ENCODE results near the gene TCF7. TPM values are rescaled to one million over a fixed set of nuclear protein-coding genes. Genes with fewer than 3 reads are reported as not detected.
"Not testable (repeated sequence)": the region's sequence is repeated elsewhere in the genome, so short reads cannot be mapped to it uniquely, and the experiment has no call there.

TCF7 gene
- total RNA-seq, 2 experiments from 2014 or later, result 24.4 to 25.6 TPM

DNA sequence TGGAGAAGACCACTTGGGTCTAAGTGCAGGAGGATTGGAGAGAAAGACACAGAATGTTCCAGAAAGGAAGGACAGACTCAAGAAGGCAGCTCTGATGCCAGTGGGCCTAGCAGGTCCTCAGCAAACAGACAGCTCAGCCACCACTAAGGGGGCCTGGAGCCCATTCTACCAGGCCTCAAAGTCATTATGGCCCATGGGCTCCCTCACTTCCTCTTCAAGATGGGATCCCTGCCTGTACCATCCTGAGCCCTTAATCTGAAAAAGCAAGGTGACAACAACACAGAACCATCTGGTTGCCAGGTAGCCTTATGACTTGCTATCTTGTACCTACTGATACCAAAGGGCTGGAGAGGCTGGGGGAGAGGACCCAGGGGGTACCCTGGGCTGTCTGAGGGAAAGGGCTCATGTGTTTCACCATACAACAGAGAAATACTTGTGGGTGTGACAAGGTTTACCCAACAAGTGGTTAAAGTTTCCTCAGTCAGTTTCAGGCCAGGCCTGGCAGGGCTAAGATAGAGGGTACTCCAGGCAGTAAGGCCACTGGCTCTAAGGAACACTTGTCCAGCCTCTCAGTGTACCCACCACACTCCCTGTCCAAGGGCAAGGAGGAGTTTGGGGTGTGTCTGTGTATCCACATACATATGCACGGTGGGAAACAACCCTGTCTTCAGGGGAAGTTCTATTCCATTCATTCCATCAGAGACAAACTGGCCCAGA lies 30.7 kb downstream of the TCF7 start:
- POLR2A ChIA-PET, result no interaction called here
- CTCF ChIA-PET, result interaction anchor here (0.6 to 11.6 kb wide), 14 partner anchors 10 to 129 kb away, joined by 3 to 208 read pairs (median 3); partner anchors contain the start of gene TCF7

DNA sequence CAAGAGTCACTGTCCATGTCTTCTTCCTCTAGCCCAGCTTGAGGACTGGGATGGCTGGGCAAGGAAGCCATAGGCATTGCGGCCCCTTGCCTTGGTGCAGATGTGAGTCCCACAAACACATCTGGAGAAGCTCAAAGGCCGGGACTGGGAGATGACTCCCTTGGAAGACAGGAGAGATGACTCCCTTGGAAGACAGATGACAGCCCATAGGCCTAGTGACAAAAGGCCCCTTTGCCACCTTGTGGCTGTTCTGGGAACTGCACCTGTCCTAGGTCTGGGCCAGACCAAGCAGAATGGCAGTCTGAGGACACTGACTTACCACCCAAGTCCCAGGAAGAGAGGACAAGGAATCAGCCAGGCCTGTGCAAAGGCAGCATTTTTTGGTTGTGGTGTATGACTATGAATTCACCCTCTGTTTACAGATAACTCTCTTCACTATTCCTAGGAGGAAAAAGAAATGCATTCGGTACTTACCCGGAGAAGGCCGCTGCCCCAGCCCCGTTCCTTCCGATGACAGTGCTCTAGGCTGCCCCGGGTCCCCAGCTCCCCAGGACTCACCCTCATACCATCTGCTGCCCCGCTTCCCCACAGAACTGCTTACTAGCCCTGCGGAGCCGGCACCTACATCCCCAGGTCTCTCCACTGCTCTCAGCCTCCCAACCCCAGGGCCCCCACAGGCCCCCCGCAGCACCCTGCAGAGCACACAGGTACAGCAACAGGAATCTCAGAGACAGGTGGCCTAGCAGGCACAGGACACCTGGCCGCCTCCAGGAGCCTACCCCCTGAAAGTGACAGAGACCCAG lies 31.5 kb downstream of the TCF7 start:
- ChIA-PET POLR2A (no interaction called here), CTCF (interaction anchor here (0.6 to 11.6 kb wide), 15 partner anchors 10 to 129 kb away, joined by 3 to 208 read pairs (median 3); partner anchors contain the start of gene TCF7)

DNA sequence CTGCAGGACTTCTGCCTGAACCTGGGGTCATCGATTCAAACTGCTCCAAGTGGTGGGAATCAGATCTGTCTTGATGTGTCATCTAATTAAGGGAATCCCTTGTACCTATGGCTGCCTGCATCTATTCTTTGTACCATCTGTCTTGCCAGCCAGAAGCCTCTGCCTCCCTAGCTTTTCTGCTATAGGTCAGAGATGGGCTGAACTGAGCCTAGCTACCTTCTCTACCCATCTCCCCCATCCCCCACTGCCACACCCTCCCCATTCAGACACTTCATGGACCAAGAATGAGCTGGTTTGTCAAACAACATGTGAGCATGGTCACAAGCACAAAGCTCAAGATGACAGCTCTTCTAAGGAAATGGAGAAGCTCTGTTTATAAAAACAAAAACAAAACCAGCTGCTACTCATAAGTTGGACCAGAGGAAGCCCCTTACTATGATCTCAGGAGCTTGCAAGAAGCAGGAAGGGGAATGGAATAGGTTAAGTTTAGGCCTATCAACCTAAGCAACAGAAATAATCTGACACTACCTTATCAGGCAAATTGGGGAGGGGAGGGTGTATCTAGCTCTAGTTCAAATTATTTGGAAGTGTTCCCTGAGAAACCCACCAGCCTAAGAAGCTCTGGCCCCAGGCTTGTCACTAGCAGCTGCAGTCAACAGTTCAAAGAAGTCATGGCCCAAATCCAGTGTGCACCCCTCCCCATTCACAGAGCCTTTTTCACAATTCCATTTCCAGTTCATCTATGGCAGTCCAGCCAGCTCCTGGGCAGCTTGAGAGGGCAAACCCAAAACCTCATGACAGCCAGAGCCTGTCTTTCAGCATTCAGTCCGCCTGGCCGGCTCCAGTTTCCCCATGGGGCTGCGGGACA lies 32.4 kb downstream of the TCF7 start:
- ChIA-PET POLR2A (interaction anchor here (0.6 kb wide), 1 partner anchor 19 kb away, joined by 4 read pairs; no protein-coding TSS in a partner anchor), CTCF (interaction anchor here (0.7 to 11.6 kb wide), 8 partner anchors 8 to 161 kb away, joined by 3 to 208 read pairs (median 6); no protein-coding TSS in a partner anchor)

- ChIA-PET POLR2A (no interaction called here), CTCF (interaction anchor here (0.7 to 11.6 kb wide), 7 partner anchors 7 to 433 kb away, joined by 3 to 208 read pairs (median 5); no protein-coding TSS in a partner anchor)
Observed at GRCh38 chr5:134148316-134148715, 33.8 kb downstream of the TCF7 start.

DNA sequence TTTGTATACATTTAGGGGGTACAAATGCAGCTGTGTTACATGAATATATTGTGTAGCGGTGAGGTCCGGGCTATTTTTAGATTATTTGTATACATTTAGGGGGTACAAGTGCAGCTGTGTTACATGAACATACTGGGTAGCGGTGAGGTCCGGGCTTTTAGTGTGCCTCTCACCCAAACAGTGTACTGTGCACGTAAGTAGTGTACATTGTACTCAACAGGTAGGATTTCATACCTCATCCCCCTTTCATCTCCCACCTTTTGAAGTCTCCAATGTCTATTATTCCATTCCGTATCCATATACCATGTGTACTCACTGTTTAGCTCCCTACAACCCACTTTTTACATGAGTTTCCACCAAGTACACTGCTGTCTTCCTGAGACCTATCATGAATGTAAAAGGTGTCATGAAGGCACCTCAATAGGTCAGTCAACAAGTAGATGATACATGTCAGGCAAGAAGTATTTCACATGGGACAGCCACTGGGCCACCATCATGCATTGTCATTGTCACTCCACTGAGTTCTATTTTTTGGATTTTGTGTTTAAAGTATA lies 34.6 kb downstream of the TCF7 start:
- ChIA-PET POLR2A (no interaction called here), CTCF (interaction anchor here (0.7 to 0.9 kb wide), 2 partner anchors 8 to 110 kb away, joined by 3 to 5 read pairs; no protein-coding TSS in a partner anchor)

DNA sequence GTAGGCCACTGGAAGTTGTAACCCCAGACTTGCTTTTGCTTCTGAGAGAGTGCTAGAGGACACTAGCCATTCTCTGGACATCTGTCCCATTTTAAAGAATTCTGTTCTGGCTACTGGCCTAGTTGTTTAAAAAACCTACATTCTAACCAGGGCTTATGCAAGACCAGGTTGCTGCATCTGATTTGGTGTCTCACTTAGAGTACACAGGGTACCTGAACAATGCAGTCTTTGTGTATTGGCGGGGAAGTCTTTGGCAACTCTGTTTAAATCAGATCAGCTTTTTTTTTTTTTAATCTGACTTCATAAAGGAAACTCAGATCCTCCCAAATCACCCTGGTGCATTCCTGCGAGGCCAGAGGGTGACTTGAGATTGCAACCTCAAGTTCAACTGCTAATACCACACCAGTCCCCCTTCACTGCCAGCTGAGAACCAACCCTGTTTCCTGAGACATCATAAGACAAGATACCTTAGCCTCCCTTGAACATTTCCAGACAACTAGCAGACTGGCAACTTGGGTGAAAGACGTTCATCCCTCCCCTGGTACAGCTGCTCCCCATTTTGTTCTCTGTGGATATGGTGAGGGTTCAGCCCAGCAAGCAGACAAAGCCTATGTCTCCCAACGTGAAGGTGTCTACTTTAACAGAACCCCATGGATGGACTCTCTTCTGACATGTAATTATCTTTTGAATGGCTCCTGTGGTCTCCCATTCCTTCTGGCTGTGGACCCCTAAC lies 35.3 kb downstream of the TCF7 start:
- ChIA-PET POLR2A (interaction anchor here (0.6 kb wide), 1 partner anchor 467 kb away, joined by 3 read pairs; no protein-coding TSS in a partner anchor), CTCF (interaction anchor here (1.1 to 1.7 kb wide), 3 partner anchors 9 to 110 kb away, joined by 3 to 10 read pairs (median 6); no protein-coding TSS in a partner anchor)

DNA sequence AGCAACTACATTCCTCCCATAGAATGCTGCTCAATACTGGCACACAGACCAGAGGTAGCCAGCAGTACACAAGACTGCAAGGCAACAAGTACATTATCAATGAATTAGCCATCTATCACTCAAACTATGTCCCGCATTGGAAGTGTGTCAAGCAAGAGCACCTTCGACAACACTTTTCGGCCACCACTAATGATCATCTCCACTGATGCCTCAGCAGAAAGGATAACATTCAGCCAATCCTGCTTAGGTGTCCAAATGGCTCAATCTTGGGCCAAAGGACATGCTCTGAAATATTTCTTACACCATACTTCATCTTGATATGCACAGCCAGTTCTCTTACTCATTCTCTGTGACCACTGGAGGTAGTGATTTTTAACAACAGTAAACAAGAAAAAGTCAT lies 37.2 kb downstream of the TCF7 start:
- ChIA-PET POLR2A (no interaction called here), CTCF (no interaction called here)

- CTCF ChIA-PET, result interaction anchor here (2.7 kb wide), 2 partner anchors 12 to 112 kb away, joined by 9 to 20 read pairs; no protein-coding TSS in a partner anchor
- POLR2A ChIA-PET, result not testable (repeated sequence)
Observed at GRCh38 chr5:134152173-134152832, 37.8 kb downstream of the TCF7 start.

- ChIA-PET CTCF (interaction anchor here (1.0 to 2.7 kb wide), 4 partner anchors 13 to 113 kb away, joined by 3 to 20 read pairs (median 8); no protein-coding TSS in a partner anchor), POLR2A (interaction anchor here (1.2 kb wide), 1 partner anchor 24 kb away, joined by 3 read pairs; the partner anchor contains the start of gene SKP1)
Observed at GRCh38 chr5:134153241-134153640, 38.8 kb downstream of the TCF7 start.

DNA sequence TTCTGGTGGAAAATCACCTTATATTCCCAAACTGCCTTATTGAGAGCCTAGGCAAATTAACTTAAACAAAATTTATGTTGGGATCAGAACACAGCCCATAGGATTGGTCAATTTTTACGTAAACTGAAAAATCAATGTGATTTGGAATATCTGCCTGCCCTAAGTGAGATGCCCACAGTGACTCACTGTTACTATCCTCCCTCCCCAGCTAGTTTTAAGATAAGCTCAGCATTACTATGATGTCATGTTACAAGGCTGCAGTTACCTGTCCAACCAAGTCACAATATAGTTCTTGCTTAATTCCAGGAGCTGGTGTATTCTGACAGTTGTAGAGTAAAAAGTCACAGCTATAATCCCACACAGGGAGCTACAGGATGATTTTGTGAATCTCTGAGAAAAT lies 39.2 kb downstream of the TCF7 start:
- CTCF ChIA-PET, result interaction anchor here (1.0 to 2.7 kb wide), 5 partner anchors 13 to 114 kb away, joined by 3 to 20 read pairs (median 8); no protein-coding TSS in a partner anchor
- POLR2A ChIA-PET, result interaction anchor here (0.6 to 1.2 kb wide), 2 partner anchors 23 to 314 kb away, joined by 3 read pairs; partner anchors contain the start of gene SKP1

DNA sequence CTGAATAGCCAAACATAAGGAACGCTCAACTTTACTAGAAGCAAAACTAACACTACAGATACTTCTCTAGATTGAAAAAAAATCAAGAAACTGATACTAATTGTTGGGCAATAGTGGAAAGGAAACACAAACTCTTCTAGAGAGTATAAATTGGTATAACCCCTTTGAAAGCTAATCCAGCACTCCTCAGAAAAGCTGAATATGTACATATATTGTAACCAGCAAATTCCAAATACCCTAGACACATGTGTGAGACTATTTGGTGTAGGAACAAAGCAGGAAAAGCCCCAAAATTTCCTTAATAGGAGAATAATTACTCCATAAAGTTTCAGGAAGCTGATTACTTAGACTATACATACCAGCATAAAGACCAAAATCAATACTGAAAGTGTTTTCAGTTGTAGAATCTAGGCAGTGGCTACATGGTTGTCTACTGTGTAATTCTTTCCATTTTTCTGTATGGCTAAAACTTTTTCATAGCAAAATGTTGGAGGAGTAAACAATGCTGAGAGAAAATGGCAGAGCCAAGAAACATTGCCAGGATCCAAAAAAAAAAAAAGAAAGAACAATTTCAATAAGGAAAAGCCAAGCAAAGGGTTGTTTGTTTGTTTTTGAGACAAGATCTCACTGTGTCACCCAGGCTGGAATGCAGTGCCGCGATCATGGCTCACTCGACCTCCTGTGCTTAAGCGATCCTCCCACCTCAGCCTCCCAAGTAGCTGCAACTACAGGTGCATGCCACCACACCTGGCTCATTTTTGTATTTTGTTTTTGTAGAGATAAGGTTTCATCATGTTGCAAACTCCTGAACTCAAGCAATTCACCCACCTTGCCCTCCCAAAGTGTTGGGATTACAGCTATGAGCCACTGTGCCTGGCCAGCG lies 47.3 kb downstream of the TCF7 start:
- ChIA-PET CTCF (interaction anchor here (0.7 to 1.3 kb wide), 5 partner anchors 15 to 478 kb away, joined by 3 to 4 read pairs (median 3); no protein-coding TSS in a partner anchor), POLR2A (interaction anchor here (2.0 kb wide), 1 partner anchor 15 kb away, joined by 7 read pairs; no protein-coding TSS in a partner anchor)

GRCh38 chr5:134162592-134162991 lies 48.1 kb downstream of the TCF7 start:
- CTCF ChIA-PET, result interaction anchor here (0.7 to 0.8 kb wide), 3 partner anchors 123 to 1518 kb away, joined by 3 read pairs; no protein-coding TSS in a partner anchor
- POLR2A ChIA-PET, result interaction anchor here (2.0 kb wide), 1 partner anchor 14 kb away, joined by 7 read pairs; no protein-coding TSS in a partner anchor

- CTCF ChIA-PET, result interaction anchor here (1.0 kb wide), 1 partner anchor 10 kb away, joined by 3 read pairs; no protein-coding TSS in a partner anchor
- POLR2A ChIA-PET, result no interaction called here
Observed at GRCh38 chr5:134171972-134172371, 57.5 kb downstream of the TCF7 start.

DNA sequence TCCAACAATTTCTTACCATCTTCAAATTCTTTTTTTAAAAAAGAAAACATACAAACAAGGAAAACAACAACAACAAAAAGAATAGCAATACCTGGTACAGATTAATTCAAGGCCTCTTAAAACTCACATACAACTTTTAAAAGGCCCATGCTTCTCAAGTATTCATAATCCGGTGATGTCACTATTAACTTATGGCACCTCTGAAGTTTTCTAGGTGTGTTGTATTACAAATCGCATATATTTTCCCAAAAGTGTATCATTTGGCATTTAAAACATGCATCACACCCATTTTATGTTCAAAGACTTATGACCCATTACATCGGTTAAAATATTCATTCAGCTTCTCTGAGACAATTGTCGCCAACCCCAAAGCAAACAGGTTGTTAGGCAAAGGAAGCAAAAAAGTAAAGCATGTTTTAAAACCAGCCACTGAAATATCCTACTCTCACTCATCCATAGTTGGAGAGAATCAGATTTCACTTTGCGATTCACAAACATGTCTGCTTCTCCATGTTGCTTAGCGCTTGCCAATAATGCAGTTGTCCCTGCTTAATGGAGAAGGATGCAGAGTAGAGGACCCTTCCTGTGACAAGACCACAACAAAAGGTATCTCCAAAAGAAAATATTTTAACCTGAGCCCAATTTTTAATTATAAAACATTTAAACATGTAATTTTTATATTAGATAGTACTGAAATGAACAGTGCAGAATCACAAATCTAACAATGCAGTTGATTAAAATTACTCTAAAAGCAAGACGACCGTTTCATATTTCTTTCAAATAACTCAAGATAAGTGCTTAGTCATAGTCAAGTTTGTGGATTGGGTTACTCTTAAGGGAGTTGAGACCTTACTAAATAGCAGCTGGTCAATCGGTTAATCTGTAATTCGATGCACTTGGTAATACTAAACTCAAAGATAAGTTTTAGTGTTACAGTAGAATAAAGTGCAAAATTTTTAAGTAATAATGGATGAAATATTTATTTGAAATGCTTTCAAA lies 60.7 kb downstream of the TCF7 start:
- ChIA-PET CTCF (interaction anchor here (1.0 to 1.5 kb wide), 3 partner anchors 10 to 136 kb away, joined by 3 to 4 read pairs (median 3); no protein-coding TSS in a partner anchor), POLR2A (interaction anchor here (0.5 to 2.6 kb wide), 5 partner anchors 38 to 1426 kb away, joined by 3 to 27 read pairs (median 4); partner anchors contain the start of gene PPP2CA)
